HG03342 (cell line): ENCODE data around the gene TRIM25.

Experiments used
- ATAC-seq: cut with Tn5 transposase; IDR thresholded peaks from one replicate; pipeline ENCODE4 v1.9.1; 2021; ENCODE audit warnings: mild to moderate bottlenecking, moderate library complexity; ENCODE audit not compliant: unreplicated experiment

The TRIM25 gene

DNA sequence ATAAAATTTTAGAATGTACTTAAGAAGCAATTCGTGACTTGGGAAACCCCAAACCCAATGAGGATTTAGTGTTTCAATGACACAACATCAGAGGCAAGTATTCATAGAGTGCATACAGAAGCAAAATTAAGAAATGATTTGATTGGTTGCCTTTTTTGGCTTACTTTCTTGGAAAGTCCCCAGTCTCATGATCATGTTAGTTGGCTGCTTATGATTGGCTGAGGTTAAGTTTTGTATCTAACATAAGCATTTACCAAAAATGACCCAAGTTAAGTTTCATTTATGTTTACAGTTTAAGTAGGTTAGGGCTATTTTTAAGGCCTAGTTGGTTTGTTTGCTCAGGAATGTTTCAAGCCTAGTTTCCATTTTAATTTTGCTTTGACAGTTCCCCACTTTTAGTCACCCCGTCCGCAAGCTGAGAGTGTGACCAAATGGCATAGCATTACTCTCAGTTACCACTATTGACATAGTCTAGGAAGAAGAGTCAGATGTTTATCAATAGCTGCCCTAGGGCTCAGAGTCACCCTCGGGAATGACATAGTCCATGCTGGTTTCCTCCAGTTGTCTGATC is 43.7 kb downstream of the TRIM25 start:
- no peak for ATAC-seq

GRCh38 chr17:56868716-56869115 is 45.1 kb downstream of the TRIM25 start:
- no peak for ATAC-seq

GRCh38 chr17:56867948-56868376 is 45.9 kb downstream of the TRIM25 start:
- no peak for ATAC-seq

DNA sequence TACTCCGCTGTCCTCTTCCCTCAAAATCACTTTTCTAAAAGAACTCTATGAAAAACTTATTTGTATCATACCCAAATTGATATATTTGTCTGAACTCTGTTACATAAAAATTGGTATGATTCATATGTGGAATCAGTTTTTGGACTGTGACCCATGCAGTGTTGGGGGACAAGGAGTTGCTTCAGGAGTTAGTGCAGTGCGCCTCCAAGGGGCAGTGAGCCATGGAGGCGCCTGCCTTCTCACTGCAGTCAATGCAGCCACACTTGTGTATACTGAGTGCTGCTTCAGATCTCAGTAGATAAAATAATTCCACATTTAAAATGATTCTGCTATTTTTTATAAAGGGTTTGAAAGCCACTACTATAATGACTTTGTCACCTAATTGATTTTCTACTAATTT is 47.4 kb downstream of the TRIM25 start:
- no peak for ATAC-seq

- no peak for ATAC-seq
Observed at GRCh38 chr17:56866076-56866475, 47.8 kb downstream of the TRIM25 start.

- no peak for ATAC-seq
Observed at GRCh38 chr17:56863974-56864373, 49.9 kb downstream of the TRIM25 start.

DNA sequence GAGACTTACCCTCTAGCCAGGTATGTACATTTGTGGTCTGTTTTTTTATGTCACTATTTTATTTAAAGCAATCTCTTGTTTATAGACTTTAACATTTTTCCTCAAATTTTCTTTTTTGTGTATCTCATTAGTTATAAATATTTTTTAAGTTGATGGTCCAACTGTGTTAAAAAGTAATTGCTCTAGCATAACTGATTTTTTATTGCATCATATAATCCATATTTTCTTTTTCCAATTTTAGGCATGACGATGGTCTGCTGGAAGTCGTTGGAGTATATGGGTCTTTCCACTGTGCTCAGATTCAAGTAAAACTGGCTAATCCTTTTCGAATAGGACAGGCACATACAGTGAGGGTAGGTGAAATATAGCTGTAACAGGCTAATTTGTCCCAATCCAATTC is 52.0 kb downstream of the TRIM25 start:
- no peak for ATAC-seq

- ATAC-seq = no peak
Observed at GRCh38 chr17:56851008-56851407, 62.8 kb downstream of the TRIM25 start.

- ATAC-seq = no peak
Observed at GRCh38 chr17:56850591-56850990, 63.3 kb downstream of the TRIM25 start.

- ATAC-seq = no peak
Observed at GRCh38 chr17:56849131-56849530, 64.7 kb downstream of the TRIM25 start.

GRCh38 chr17:56847106-56847505 is 66.7 kb downstream of the TRIM25 start:
- no peak for ATAC-seq

- no peak for ATAC-seq
Observed at GRCh38 chr17:56845934-56846333, 67.9 kb downstream of the TRIM25 start.

GRCh38 chr17:56842577-56842976 is 71.3 kb downstream of the TRIM25 start:
- no peak for ATAC-seq

GRCh38 chr17:56838687-56839086 is 75.2 kb downstream of the TRIM25 start:
- ATAC-seq = no peak
